ENCODE results near the gene FKBP15. TPM values are rescaled to one million over a fixed set of nuclear protein-coding genes. Genes with fewer than 3 reads are reported as not detected.

The FKBP15 gene
- total RNA-seq, 1 experiment from 2014 or later = 17.6 TPM

DNA sequence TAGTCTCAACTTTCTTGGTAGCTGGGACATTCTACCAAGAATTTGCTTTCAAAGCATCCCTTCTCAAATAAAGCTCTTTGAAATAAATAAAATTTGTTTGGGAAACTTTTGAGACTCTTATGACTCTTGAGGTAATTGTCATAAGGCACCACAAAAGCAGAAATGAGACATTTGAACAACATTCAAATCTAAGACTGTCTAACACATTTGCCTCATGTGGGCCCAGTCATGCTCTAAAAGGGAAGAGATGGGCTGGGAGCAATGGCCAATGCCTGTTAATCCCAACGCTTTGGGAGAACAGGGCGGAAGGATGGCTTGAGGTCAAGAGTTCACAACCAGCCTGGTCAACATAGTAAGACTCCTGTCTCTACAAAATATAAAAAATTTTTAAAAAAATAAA is 43.8 kb downstream of the FKBP15 start:
- H3K36me3 ChIP-seq (ENCODE audit: control insufficient read depth, insufficient read depth, low read length) = peaks cover 20% of the 10 kb centered on the region
- BruUV-seq (replicated peaks) = no TSS peak
- POLR2A ChIA-PET = no interaction called here
- no peak for TF ChIP-seq TCF7L2 (IDR thresholded peaks at IDR 0.05; ENCODE audit: low read depth, low read length)
- TF ChIP-seq, protein P1, sequence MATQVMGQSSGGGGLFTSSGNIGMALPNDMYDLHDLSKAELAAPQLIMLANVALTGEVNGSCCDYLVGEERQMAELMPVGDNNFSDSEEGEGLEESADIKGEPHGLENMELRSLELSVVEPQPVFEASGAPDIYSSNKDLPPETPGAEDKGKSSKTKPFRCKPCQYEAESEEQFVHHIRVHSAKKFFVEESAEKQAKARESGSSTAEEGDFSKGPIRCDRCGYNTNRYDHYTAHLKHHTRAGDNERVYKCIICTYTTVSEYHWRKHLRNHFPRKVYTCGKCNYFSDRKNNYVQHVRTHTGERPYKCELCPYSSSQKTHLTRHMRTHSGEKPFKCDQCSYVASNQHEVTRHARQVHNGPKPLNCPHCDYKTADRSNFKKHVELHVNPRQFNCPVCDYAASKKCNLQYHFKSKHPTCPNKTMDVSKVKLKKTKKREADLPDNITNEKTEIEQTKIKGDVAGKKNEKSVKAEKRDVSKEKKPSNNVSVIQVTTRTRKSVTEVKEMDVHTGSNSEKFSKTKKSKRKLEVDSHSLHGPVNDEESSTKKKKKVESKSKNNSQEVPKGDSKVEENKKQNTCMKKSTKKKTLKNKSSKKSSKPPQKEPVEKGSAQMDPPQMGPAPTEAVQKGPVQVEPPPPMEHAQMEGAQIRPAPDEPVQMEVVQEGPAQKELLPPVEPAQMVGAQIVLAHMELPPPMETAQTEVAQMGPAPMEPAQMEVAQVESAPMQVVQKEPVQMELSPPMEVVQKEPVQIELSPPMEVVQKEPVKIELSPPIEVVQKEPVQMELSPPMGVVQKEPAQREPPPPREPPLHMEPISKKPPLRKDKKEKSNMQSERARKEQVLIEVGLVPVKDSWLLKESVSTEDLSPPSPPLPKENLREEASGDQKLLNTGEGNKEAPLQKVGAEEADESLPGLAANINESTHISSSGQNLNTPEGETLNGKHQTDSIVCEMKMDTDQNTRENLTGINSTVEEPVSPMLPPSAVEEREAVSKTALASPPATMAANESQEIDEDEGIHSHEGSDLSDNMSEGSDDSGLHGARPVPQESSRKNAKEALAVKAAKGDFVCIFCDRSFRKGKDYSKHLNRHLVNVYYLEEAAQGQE (IDR thresholded peaks at IDR 0.05; ENCODE audit: insufficient read depth in 1 of 2, low read depth in 2 of 2, low read length in 1 of 2) = no peak
- TF ChIP-seq CTCF (IDR thresholded peaks at IDR 0.05) = no peak
- TF ChIP-seq SIN3A (IDR thresholded peaks at IDR 0.05; ENCODE audit: borderline replicate concordance, insufficient read depth, low read depth, low read length) = no peak
- no peak for TF ChIP-seq POLR2AphosphoS5 (IDR thresholded peaks at IDR 0.05; ENCODE audit: low read depth, low read length)
- H3K27me3 ChIP-seq (ENCODE audit: control insufficient read depth, insufficient read depth, low read length) = no peaks in the 10 kb centered on the region
- H3K27ac ChIP-seq (ENCODE audit: low read length) = no peak overlapping the region
- no peaks in the 10 kb centered on the region for H3K9me3 ChIP-seq (ENCODE audit: control insufficient read depth, insufficient read depth, low read depth, low read length)
- no peak for DNase-seq (ENCODE audit: low read depth, low spot score)
- H3K4me1 ChIP-seq (ENCODE audit: control insufficient read depth, insufficient read depth, low read length) = no peaks in the 10 kb centered on the region
- ATAC-seq = no peak
- intact Hi-C loops (cut with micrococcal nuclease; ENCODE audit: unreplicated experiment) = no loop called here
- CTCF ChIA-PET = no interaction called here
- H3K4me3 ChIP-seq (ENCODE audit: low read depth in 2 of 2, low read length in 2 of 2) = no peak overlapping the region
- in situ Hi-C loops (cut with HindIII; ENCODE audit: low pct_unique_long_range_greater_than_20kb, low sequenced_read_pairs) = no loop called here

GRCh38 chr9:113176803-113177202 is 44.3 kb downstream of the FKBP15 start:
- Histone ChIP-seq H3K27me3 (ENCODE audit: control insufficient read depth, insufficient read depth, low read length) (no peaks in the 10 kb centered on the region), H3K27ac (ENCODE audit: low read length) (no peak overlapping the region), H3K4me1 (ENCODE audit: control insufficient read depth, insufficient read depth, low read length) (no peaks in the 10 kb centered on the region), H3K9me3 (ENCODE audit: control insufficient read depth, insufficient read depth, low read depth, low read length) (no peaks in the 10 kb centered on the region), H3K4me3 (ENCODE audit: low read depth in 2 of 2, low read length in 2 of 2) (no peak overlapping the region), H3K36me3 (ENCODE audit: control insufficient read depth, insufficient read depth, low read length) (peaks cover 18% of the 10 kb centered on the region)
- POLR2A ChIA-PET = no interaction called here
- in situ Hi-C loops (cut with HindIII; ENCODE audit: low pct_unique_long_range_greater_than_20kb, low sequenced_read_pairs) (no loop called here), intact Hi-C loops (cut with micrococcal nuclease; ENCODE audit: unreplicated experiment) (no loop called here)
- DNase-seq (ENCODE audit: low read depth, low spot score) (no peak), ATAC-seq (no peak)
- TF ChIP-seq CTCF (IDR thresholded peaks at IDR 0.05) = no peak
- TF ChIP-seq, protein P1 (IDR thresholded peaks at IDR 0.05; ENCODE audit: insufficient read depth in 1 of 2, low read depth in 2 of 2, low read length in 1 of 2) = no peak
- no peak for TF ChIP-seq TCF7L2 (IDR thresholded peaks at IDR 0.05; ENCODE audit: low read depth, low read length)
- TF ChIP-seq SIN3A (IDR thresholded peaks at IDR 0.05; ENCODE audit: borderline replicate concordance, insufficient read depth, low read depth, low read length) = no peak
- BruUV-seq (replicated peaks) = no TSS peak
- CTCF ChIA-PET = no interaction called here
